H1 (cell line): ENCODE results near the gene ADGRL2. TPM values are rescaled to one million over a fixed set of nuclear protein-coding genes. Genes with fewer than 3 reads are reported as not detected.

ENCODE experiments used
- CTCF ChIA-PET: fragments of 300-600 bp; sonication (Branson Sonifier 250); formaldehyde crosslinking; loops from one replicate; lab custom pipeline; 2021; ENCODE audit not compliant: partially characterized antibody; lab: Charles Lee
- POLR2A ChIA-PET: fragments of 300-600 bp; sonication (Branson Sonifier 250); formaldehyde crosslinking; loops from one replicate; lab custom pipeline; 2021; ENCODE audit warnings: inconsistent platforms; ENCODE audit not compliant: partially characterized antibody; lab: Charles Lee
- DNase-seq, 2 experiments: peaks; one replicate each; pipeline versions ENCODE4 v3.0.0 to v3.0.0-alpha.2; 2010 to 2022; ENCODE audit warnings: low spot score in 2 of 2, low read depth in 1 of 2, mixed read lengths in 1 of 2
- FAIRE-seq: peaks from 2 replicates; lab custom pipeline; 2011; peaks lifted over from hg19 to GRCh38; lab: Jason Lieb, UNC
- H2AFZ ChIP-seq: 2 replicates; pipeline ENCODE4 v1.8.1; 2012; ENCODE audit warnings: low read length, inconsistent platforms
- H2AK5ac ChIP-seq: 2 replicates; pipeline ENCODE4 v1.6.1; 2013; ENCODE audit warnings: low read depth, low read length
- H2BK120ac ChIP-seq: replicated peaks from 2 replicates; pipeline ENCODE3; 2013; ENCODE audit warnings: low read depth, low read length, inconsistent platforms
- H2BK12ac ChIP-seq: 2 replicates; pipeline ENCODE4 v1.6.1; 2013; ENCODE audit warnings: low read depth, low read length
- H2BK15ac ChIP-seq: 2 replicates; pipeline ENCODE4 v1.6.1; 2013; ENCODE audit warnings: low read length
- H2BK20ac ChIP-seq: 2 replicates; pipeline ENCODE4 v1.6.1; 2013; ENCODE audit warnings: low read length
- H2BK5ac ChIP-seq: 2 replicates; pipeline ENCODE4 v1.6.1; 2013; ENCODE audit warnings: low read depth, low read length
- H3K14ac ChIP-seq: 2 replicates; pipeline ENCODE4 v1.6.1; 2013; ENCODE audit warnings: inconsistent platforms; ENCODE audit not compliant: insufficient read length
- H3K18ac ChIP-seq: 2 replicates; pipeline ENCODE4 v1.6.1; 2013; ENCODE audit warnings: low read length; ENCODE audit errors: extremely low read depth
- H3K23ac ChIP-seq: 2 replicates; pipeline ENCODE4 v1.6.1; 2013; ENCODE audit warnings: inconsistent platforms; ENCODE audit not compliant: insufficient read length
- H3K23me2 ChIP-seq: 2 replicates; pipeline ENCODE4 v1.6.1; 2013; ENCODE audit warnings: low read depth, low read length
- H3K27ac ChIP-seq: 2 replicates; pipeline ENCODE4 v1.6.1; 2011; ENCODE audit warnings: low read depth, low read length, inconsistent platforms
- H3K27me3 ChIP-seq, 4 experiments: replicated peaks in 1 of 4; 1 replicate in 1 of 4; 2 replicates in 3 of 4; pipeline versions ENCODE4 v1.6.1 to v1.8.1; 2011 to 2013; ENCODE audit warnings: low read length in 3 of 4, mild to moderate bottlenecking in 3 of 4, inconsistent platforms in 2 of 4, mixed read lengths in 2 of 4, moderate library complexity in 1 of 4; ENCODE audit not compliant: control insufficient read depth in 3 of 4, insufficient read depth in 3 of 4; ENCODE audit errors: extremely low read depth in 1 of 4
- H3K36me3 ChIP-seq, 4 experiments: 2 replicates each; pipeline versions ENCODE4 v1.6.1 to v1.8.1; 2011 to 2013; ENCODE audit warnings: mild to moderate bottlenecking in 4 of 4, low read length in 3 of 4, moderate library complexity in 2 of 4, control low read depth in 1 of 4, inconsistent platforms in 1 of 4; ENCODE audit not compliant: insufficient read depth in 4 of 4, control insufficient read depth in 2 of 4
- H3K4ac ChIP-seq: replicated peaks from 2 replicates; pipeline ENCODE3; 2013; ENCODE audit warnings: low read length, low read depth, mixed read lengths, inconsistent platforms; ENCODE audit not compliant: insufficient read length
- H3K4me1 ChIP-seq, 4 experiments: replicated peaks in 1 of 4; 1 replicate in 1 of 4; 2 replicates in 3 of 4; pipeline versions ENCODE4 v1.6.1 to v1.8.1; 2011 to 2013; ENCODE audit warnings: low read length in 3 of 4, inconsistent platforms in 2 of 4, mixed read lengths in 1 of 4; ENCODE audit not compliant: insufficient read depth in 4 of 4, control insufficient read depth in 3 of 4
- H3K4me2 ChIP-seq, 2 experiments: 2 replicates each; pipeline versions ENCODE4 v1.6.1 to v1.8.1; 2011 to 2013; ENCODE audit warnings: low read depth in 2 of 2, low read length in 2 of 2, control low read depth in 1 of 2, inconsistent platforms in 1 of 2, mild to moderate bottlenecking in 1 of 2; ENCODE audit not compliant: insufficient read depth in 1 of 2
- H3K4me3 ChIP-seq, 4 experiments: fragments of 200-600, 300-600 bp in 1 of 4; sonication (generic), shearing (Covaris generic), sonication (Bioruptor Twin) in 1 of 4; 2 replicates each; pipeline versions ENCODE4 v1.5.1 to v1.8.1; 2011 to 2016; ENCODE audit warnings: low read length in 4 of 4, low read depth in 3 of 4, control low read depth in 2 of 4, inconsistent platforms in 2 of 4, mild to moderate bottlenecking in 2 of 4, mixed read lengths in 1 of 4, moderate library complexity in 1 of 4; ENCODE audit not compliant: insufficient read depth in 2 of 4; ENCODE audit errors: extremely low read depth in 1 of 4
- H3K56ac ChIP-seq: replicated peaks from 2 replicates; pipeline ENCODE3; 2013; ENCODE audit warnings: low read depth, mild to moderate bottlenecking, mixed read lengths, low read length, inconsistent platforms; ENCODE audit not compliant: insufficient read length
- H3K79me1 ChIP-seq: 2 replicates; pipeline ENCODE4 v1.6.1; 2013; ENCODE audit warnings: low read depth, low read length, control low read depth
- H3K79me2 ChIP-seq, 2 experiments: 2 replicates each; pipeline versions ENCODE4 v1.6.1 to v1.8.1; 2012 to 2013; ENCODE audit warnings: low read length in 2 of 2, mild to moderate bottlenecking in 2 of 2, inconsistent platforms in 1 of 2; ENCODE audit not compliant: insufficient read depth in 2 of 2, control insufficient read depth in 1 of 2
- H3K9ac ChIP-seq, 4 experiments: replicated peaks in 1 of 4; 1 replicate in 1 of 4; 2 replicates in 3 of 4; pipeline versions ENCODE4 v1.6.1 to v1.8.1; 2011 to 2013; ENCODE audit warnings: low read depth in 3 of 4, low read length in 3 of 4, control low read depth in 2 of 4, mild to moderate bottlenecking in 2 of 4, moderate library complexity in 2 of 4, inconsistent platforms in 1 of 4; ENCODE audit errors: extremely low read depth in 1 of 4
- H3K9me3 ChIP-seq, 2 experiments: 2 replicates each; pipeline versions ENCODE4 v1.6.1 to v1.8.1; 2012 to 2013; ENCODE audit warnings: mild to moderate bottlenecking in 2 of 2, moderate library complexity in 2 of 2, control low read depth in 1 of 2, inconsistent platforms in 1 of 2, low read depth in 1 of 2, low read length in 1 of 2, mixed read lengths in 1 of 2; ENCODE audit not compliant: insufficient read depth in 2 of 2
- H4K20me1 ChIP-seq, 2 experiments: replicated peaks in 1 of 2; 2 replicates each; pipeline versions ENCODE3 to v1.8.1; 2011 to 2013; ENCODE audit warnings: inconsistent platforms in 2 of 2, low read length in 2 of 2, mild to moderate bottlenecking in 1 of 2; ENCODE audit not compliant: insufficient read depth in 2 of 2, control insufficient read depth in 1 of 2
- H4K5ac ChIP-seq: 2 replicates; pipeline ENCODE4 v1.6.1; 2013; ENCODE audit warnings: low read length, low read depth, mixed read lengths, inconsistent platforms; ENCODE audit not compliant: insufficient read length
- H4K8ac ChIP-seq: 2 replicates; pipeline ENCODE4 v1.8.0; 2013; ENCODE audit warnings: mild to moderate bottlenecking, moderate library complexity, low read length, inconsistent platforms; ENCODE audit not compliant: insufficient read depth; ENCODE audit errors: extremely low read depth
- H4K91ac ChIP-seq: replicated peaks from 2 replicates; pipeline ENCODE3; 2013; ENCODE audit warnings: low read length, mixed read lengths, inconsistent platforms; ENCODE audit not compliant: insufficient read length
- BACH1 ChIP-seq: IDR thresholded peaks from 2 replicates; pipeline ENCODE4 v1.6.1; 2012; ENCODE audit warnings: low read length, improper control_type of control experiment
- CHD2 ChIP-seq: IDR thresholded peaks from 2 replicates; pipeline ENCODE4 v1.6.1; 2012; ENCODE audit warnings: low read length, improper control_type of control experiment
- CTBP2 ChIP-seq: IDR thresholded peaks from 2 replicates; pipeline ENCODE4 v1.7.0; 2011; ENCODE audit warnings: borderline replicate concordance, mild to moderate bottlenecking, moderate library complexity, mixed read lengths, low read length; ENCODE audit not compliant: insufficient read depth, insufficient read length
- EZH2 ChIP-seq: fragments of 200-600 bp; sonication (generic); IDR thresholded peaks from 2 replicates; pipeline ENCODE4 v1.7.1; 2012; ENCODE audit warnings: low read depth, mild to moderate bottlenecking, moderate library complexity, low read length, inconsistent platforms; ENCODE audit not compliant: severe bottlenecking
- HDAC2 ChIP-seq, 2 experiments: fragments of 300-600 bp in 1 of 2; sonication (generic) in 1 of 2; IDR thresholded peaks; 2 replicates each; pipeline ENCODE4 v1.6.1; 2011 to 2012; ENCODE audit warnings: low read depth in 2 of 2, low read length in 2 of 2, mild to moderate bottlenecking in 2 of 2, moderate library complexity in 2 of 2, borderline replicate concordance in 1 of 2, inconsistent platforms in 1 of 2
- HDAC6 ChIP-seq: IDR thresholded peaks from one replicate; pipeline ENCODE4 v1.7.1; 2012; ENCODE audit warnings: low read depth, mild to moderate bottlenecking, inconsistent platforms, low read length, moderate library complexity
- KDM1A ChIP-seq: fragments of 200-600, 300-600 bp; sonication (generic); IDR thresholded peaks from 2 replicates; pipeline ENCODE4 v1.7.1; 2016; ENCODE audit warnings: mild to moderate bottlenecking, low read length, borderline replicate concordance
- NRF1 ChIP-seq: IDR thresholded peaks from 2 replicates; pipeline ENCODE4 v1.6.1; 2011; ENCODE audit warnings: mild to moderate bottlenecking, low read depth, low read length, improper control_type of control experiment
- SUZ12 ChIP-seq: fragments of 200-600 bp; sonication (generic); IDR thresholded peaks from 2 replicates; pipeline ENCODE4 v1.6.1; 2012; ENCODE audit warnings: mild to moderate bottlenecking, inconsistent platforms, low read length, moderate library complexity, mixed read lengths
- USF2 ChIP-seq: IDR thresholded peaks from 2 replicates; pipeline ENCODE4 v1.6.1; 2011; ENCODE audit warnings: low read length, improper control_type of control experiment
- whole genome bisulfite sequencing, 2 experiments: shearing (Covaris generic) in 1 of 2; methylation state at CpG; one replicate each; pipeline versions ENCODE4 v1.1.6 to v1.1.7; 2013 to 2015; ENCODE audit warnings: low lambda C conversion rate in 2 of 2, mixed read lengths in 2 of 2, inconsistent platforms in 1 of 2, low coverage in 1 of 2, missing lambda C conversion rate in 1 of 2; ENCODE audit not compliant: insufficient replicate concordance in 2 of 2, insufficient coverage in 1 of 2, insufficient read length in 1 of 2; ENCODE audit errors: extremely low coverage in 1 of 2, missing lambda C conversion rate in 1 of 2; 5-methylcytosine and 5-hydroxymethylcytosine counted together
- polyA plus RNA-seq, 7 experiments: library from polyadenylated mRNA; depleted of rRNA in 3 of 7; stranded (reverse) in 5 of 7; unstranded in 2 of 7; fragments of >200 nt in 5 of 7; fragments of 200-250 nt in 2 of 7; gene quantifications; 1 replicate in 5 of 7; 2 replicates in 1 of 7; 4 replicates in 1 of 7; pipeline versions ENCODE4 v1.2.1 to v1.2.3, GENCODE V29; 2011 to 2013; ENCODE audit warnings: missing spikeins in 2 of 7, mixed read lengths in 2 of 7
- total RNA-seq: library from RNA; stranded (reverse); fragmentation: NEBNext Ultra II Directional; extraction: Animal tissue kit (Norgen Biotek cat#: 25700); gene quantifications from 2 replicates; pipeline ENCODE4 v1.2.1, GENCODE V29; 2021

Gene ADGRL2
- total and polyA plus RNA-seq, 2 of the 8 experiments (the other 6 are each of a cell fraction or from before 2014, with no cell fraction given) = 113 to 124 TPM

- no peaks in the 10 kb centered on the region for H3K23me2 ChIP-seq
- no peak overlapping the region for H2AFZ ChIP-seq
- peaks cover 0 to 34% (median 9%) of the 10 kb centered on the region in 4 experiments; a peak in 4 of 7 replicates for H3K4me1 ChIP-seq
- H4K20me1 ChIP-seq = no peaks in the 10 kb centered on the region
- no peak overlapping the region for H2BK20ac ChIP-seq
- no peak for TF ChIP-seq KDM1A
- TF ChIP-seq NRF1 = no peak
- no peak for TF ChIP-seq USF2
- TF ChIP-seq CTBP2 = no peak
- no peak for TF ChIP-seq HDAC2 (IDR thresholded peaks at IDR 0.05; ENCODE audit: borderline replicate concordance in 1 of 2, low read depth in 2 of 2, low read length in 2 of 2)
- TF ChIP-seq BACH1 = no peak
- no peak for TF ChIP-seq EZH2
- TF ChIP-seq CHD2 = no peak
- no peak for TF ChIP-seq SUZ12
- no peak for TF ChIP-seq HDAC6
- peaks cover 0 to 2% (median 0%) of the 10 kb centered on the region in 4 experiments; a peak in 1 of 7 replicates for H3K27me3 ChIP-seq
- H3K79me1 ChIP-seq = no peaks in the 10 kb centered on the region
- 73% methylated on average over 3 of the region's 3 CpGs; no CpG with 5 or more reads in 1 of the 2 experiments for WGBS, 2 experiments
- ChIA-PET CTCF (interaction anchor here (0.5 to 0.7 kb wide), 3 partner anchors 14 to 667 kb away, joined by 3 read pairs; no protein-coding TSS in a partner anchor), POLR2A (interaction anchor here (1.3 kb wide), 1 partner anchor 19 kb away, joined by 3 read pairs; no protein-coding TSS in a partner anchor)
- H3K79me2 ChIP-seq = peaks cover 0 to 5% of the 10 kb centered on the region in 2 experiments; a peak in 1 of 4 replicates
- peak; percentile 7 for FAIRE-seq
- no peak overlapping the region for H2BK120ac ChIP-seq
- no peak overlapping the region for H3K14ac ChIP-seq
- H4K5ac ChIP-seq = no peak overlapping the region
- no peak overlapping the region for H3K23ac ChIP-seq
- no peak overlapping the region for H3K4me2 ChIP-seq
- H4K91ac ChIP-seq = no peak overlapping the region
- no peak for DNase-seq
- H4K8ac ChIP-seq = no peak overlapping the region
- no peaks in the 10 kb centered on the region for H3K9me3 ChIP-seq
- no peak overlapping the region for H3K18ac ChIP-seq
- H3K36me3 ChIP-seq = peaks cover 0 to 42% (median 13%) of the 10 kb centered on the region in 4 experiments; a peak in 4 of 8 replicates
- no peak overlapping the region for H3K27ac ChIP-seq
- H3K9ac ChIP-seq = no peak overlapping the region
- no peak overlapping the region for H3K56ac ChIP-seq
- H3K4ac ChIP-seq = no peak overlapping the region
- no peak overlapping the region for H2AK5ac ChIP-seq
- H2BK15ac ChIP-seq = no peak overlapping the region
- H2BK5ac ChIP-seq = no peak overlapping the region
- no peak overlapping the region for H2BK12ac ChIP-seq
- H3K4me3 ChIP-seq = no peak overlapping the region
Measured at GRCh38 chr1:81974883-81975555, 174.3 kb downstream of the ADGRL2 start.
